ENCODE measurements around the gene TTC7B.

TTC7B gene

DNA sequence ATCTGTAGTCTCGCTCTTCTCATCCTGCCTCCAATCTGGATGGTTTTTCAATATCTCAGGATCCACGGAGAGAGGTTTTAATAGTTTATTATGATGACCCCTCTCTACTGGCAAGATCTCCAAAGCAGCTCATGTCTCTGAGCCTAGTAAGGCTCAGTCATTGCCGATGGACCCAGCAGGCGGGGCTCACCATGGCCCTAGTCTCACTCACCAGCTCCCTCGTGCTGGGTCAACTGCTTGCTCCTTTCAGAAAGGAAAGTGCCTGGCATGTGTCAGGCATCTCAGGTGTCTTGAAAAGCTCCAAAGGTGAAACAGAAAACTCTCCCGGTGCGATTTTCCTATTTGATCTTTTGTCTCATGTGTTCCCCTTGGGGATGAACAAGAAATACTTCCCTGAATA lies 240.4 kb downstream of the TTC7B start:
- Histone ChIP-seq H3K9ac (ENCODE audit: low read length) (no peak overlapping the region), H3F3A (ENCODE audit: insufficient read depth) (no peaks in the 10 kb centered on the region), H3K36me3 (ENCODE audit: low read length) (no peaks in the 10 kb centered on the region), H4K20me1 (ENCODE audit: low read depth, low read length) (no peaks in the 10 kb centered on the region), H3K27me3 (ENCODE audit: low read length) (no peaks in the 10 kb centered on the region), H3K9me2 (replicated peaks; ENCODE audit: insufficient read depth, low read length) (no peaks in the 10 kb centered on the region), H3K4me3 (ENCODE audit: insufficient read depth, low read length, poor library complexity, severe bottlenecking) (no peak overlapping the region), H3K27ac (ENCODE audit: low read depth, low read length) (no peak overlapping the region), H3K9me3 (ENCODE audit: insufficient read depth, low read length) (no peaks in the 10 kb centered on the region), H2AFZ (ENCODE audit: low read depth, low read length, severe bottlenecking) (no peak overlapping the region), H3K4me2 (ENCODE audit: low read depth, low read length, poor library complexity, severe bottlenecking) (no peak overlapping the region), H3K79me2 (ENCODE audit: insufficient read depth, low read length) (no peaks in the 10 kb centered on the region)
- TF ChIP-seq, protein P1, sequence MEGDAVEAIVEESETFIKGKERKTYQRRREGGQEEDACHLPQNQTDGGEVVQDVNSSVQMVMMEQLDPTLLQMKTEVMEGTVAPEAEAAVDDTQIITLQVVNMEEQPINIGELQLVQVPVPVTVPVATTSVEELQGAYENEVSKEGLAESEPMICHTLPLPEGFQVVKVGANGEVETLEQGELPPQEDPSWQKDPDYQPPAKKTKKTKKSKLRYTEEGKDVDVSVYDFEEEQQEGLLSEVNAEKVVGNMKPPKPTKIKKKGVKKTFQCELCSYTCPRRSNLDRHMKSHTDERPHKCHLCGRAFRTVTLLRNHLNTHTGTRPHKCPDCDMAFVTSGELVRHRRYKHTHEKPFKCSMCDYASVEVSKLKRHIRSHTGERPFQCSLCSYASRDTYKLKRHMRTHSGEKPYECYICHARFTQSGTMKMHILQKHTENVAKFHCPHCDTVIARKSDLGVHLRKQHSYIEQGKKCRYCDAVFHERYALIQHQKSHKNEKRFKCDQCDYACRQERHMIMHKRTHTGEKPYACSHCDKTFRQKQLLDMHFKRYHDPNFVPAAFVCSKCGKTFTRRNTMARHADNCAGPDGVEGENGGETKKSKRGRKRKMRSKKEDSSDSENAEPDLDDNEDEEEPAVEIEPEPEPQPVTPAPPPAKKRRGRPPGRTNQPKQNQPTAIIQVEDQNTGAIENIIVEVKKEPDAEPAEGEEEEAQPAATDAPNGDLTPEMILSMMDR (IDR thresholded peaks at IDR 0.05; ENCODE audit: insufficient read depth, low read length, poor library complexity, severe bottlenecking) = no peak
- TF ChIP-seq EZH2phosphoT487 (conservative IDR thresholded peaks at IDR 0.05; ENCODE audit: low read length) = no peak

- no peak overlapping the region for H3K9ac ChIP-seq (ENCODE audit: low read length)
- H3K27me3 ChIP-seq (ENCODE audit: low read length) = no peaks in the 10 kb centered on the region
- H3K9me2 ChIP-seq (replicated peaks; ENCODE audit: insufficient read depth, low read length) = no peaks in the 10 kb centered on the region
- TF ChIP-seq, protein P1 (IDR thresholded peaks at IDR 0.05; ENCODE audit: insufficient read depth, low read length, poor library complexity, severe bottlenecking) = no peak
- no peak for TF ChIP-seq EZH2phosphoT487 (conservative IDR thresholded peaks at IDR 0.05; ENCODE audit: low read length)
- no peaks in the 10 kb centered on the region for H3K36me3 ChIP-seq (ENCODE audit: low read length)
- H3K9me3 ChIP-seq (ENCODE audit: insufficient read depth, low read length) = no peaks in the 10 kb centered on the region
- H3K79me2 ChIP-seq (ENCODE audit: insufficient read depth, low read length) = no peaks in the 10 kb centered on the region
- H3F3A ChIP-seq (ENCODE audit: insufficient read depth) = no peaks in the 10 kb centered on the region
- no peak overlapping the region for H3K27ac ChIP-seq (ENCODE audit: low read depth, low read length)
- H4K20me1 ChIP-seq (ENCODE audit: low read depth, low read length) = no peaks in the 10 kb centered on the region
- no peak overlapping the region for H2AFZ ChIP-seq (ENCODE audit: low read depth, low read length, severe bottlenecking)
- no peak overlapping the region for H3K4me2 ChIP-seq (ENCODE audit: low read depth, low read length, poor library complexity, severe bottlenecking)
- no peak overlapping the region for H3K4me3 ChIP-seq (ENCODE audit: insufficient read depth, low read length, poor library complexity, severe bottlenecking)
These were observed 240.9 kb downstream of the TTC7B start for GRCh38 chr14:90575336-90575735.

DNA sequence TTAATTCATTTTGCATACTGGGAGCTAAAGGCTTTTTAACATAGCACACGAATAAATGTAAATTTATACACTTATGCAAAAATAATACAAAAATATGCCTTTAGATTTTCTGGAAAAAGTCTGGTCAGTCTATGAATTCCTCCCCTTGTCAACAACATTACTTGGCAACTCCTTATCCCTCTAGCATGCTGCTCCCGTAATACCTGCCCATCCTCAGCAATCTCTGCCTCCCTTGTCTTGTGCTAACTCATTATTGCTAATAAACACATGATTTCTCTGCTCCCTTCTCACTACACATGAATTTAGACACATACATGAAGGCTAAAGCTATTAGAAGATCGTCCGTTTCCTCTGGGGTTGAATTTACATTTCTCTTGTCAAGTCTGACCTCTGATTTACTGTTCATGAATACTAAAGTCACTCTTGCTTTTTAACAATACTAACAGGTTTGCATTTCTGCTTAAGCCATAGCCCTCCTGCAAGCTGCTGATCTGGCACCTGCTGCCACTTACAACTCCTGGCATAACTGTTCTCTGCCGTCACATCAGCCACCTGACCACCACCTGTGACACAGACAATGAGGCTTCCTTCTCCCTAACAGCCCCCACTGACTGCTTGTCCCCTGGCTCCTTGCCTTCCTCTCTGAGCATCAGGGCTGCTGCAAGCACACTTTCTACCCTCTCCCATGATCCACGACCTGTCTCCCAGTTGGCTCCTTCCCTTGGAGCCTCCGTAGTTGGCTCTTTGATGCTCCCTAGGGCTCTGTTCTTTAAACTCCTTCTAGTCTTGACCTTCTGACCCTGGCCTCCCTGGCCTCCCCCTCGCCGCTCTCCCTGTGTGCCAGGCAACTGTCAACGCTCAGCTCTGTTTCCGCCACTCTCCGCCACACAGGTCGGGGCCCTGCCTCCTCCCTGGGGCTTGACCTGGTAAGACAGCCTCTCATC lies 241.8 kb downstream of the TTC7B start:
- Histone ChIP-seq H3K79me2 (ENCODE audit: insufficient read depth, low read length) (no peaks in the 10 kb centered on the region), H3K27ac (ENCODE audit: low read depth, low read length) (no peak overlapping the region), H2AFZ (ENCODE audit: low read depth, low read length, severe bottlenecking) (no peak overlapping the region), H3K36me3 (ENCODE audit: low read length) (no peaks in the 10 kb centered on the region), H3K27me3 (ENCODE audit: low read length) (no peaks in the 10 kb centered on the region), H3K4me2 (ENCODE audit: low read depth, low read length, poor library complexity, severe bottlenecking) (no peak overlapping the region), H3K9ac (ENCODE audit: low read length) (no peak overlapping the region), H3K9me2 (replicated peaks; ENCODE audit: insufficient read depth, low read length) (no peaks in the 10 kb centered on the region), H3K4me3 (ENCODE audit: insufficient read depth, low read length, poor library complexity, severe bottlenecking) (no peak overlapping the region), H3F3A (ENCODE audit: insufficient read depth) (no peaks in the 10 kb centered on the region), H3K9me3 (ENCODE audit: insufficient read depth, low read length) (no peaks in the 10 kb centered on the region), H4K20me1 (ENCODE audit: low read depth, low read length) (no peaks in the 10 kb centered on the region)
- TF ChIP-seq, protein P1 (IDR thresholded peaks at IDR 0.05; ENCODE audit: insufficient read depth, low read length, poor library complexity, severe bottlenecking) = no peak
- TF ChIP-seq EZH2phosphoT487 (conservative IDR thresholded peaks at IDR 0.05; ENCODE audit: low read length) = no peak

All from SU-DHL-6 (cell line).